HCT116 (cell line): ENCODE measurements around the gene MAMSTR. TPM values are rescaled to one million over a fixed set of nuclear protein-coding genes. Genes with fewer than 3 reads are reported as not detected.

Experiments used
- ATAC-seq: fragments of 200-7000 bp; cut with Tn5 transposase; 2 replicates; pipeline ENCODE4 v1.9.1; 2020; ENCODE audit warnings: mild to moderate bottlenecking, moderate library complexity
- BruUV-seq: library from RNA; stranded (reverse); fragments of 400-500 nt; replicated peaks from 2 replicates; lab custom pipeline; 2021; lab: Mats Ljungman, UMichigan
- CTCF ChIA-PET: fragments of 300-600 bp; sonication (Branson Sonifier 250); formaldehyde crosslinking; loops from one replicate; lab custom pipeline; 2021; ENCODE audit warnings: antibody characterized with exemption; lab: Charles Lee
- POLR2A ChIA-PET: fragments of 300-600, 350-600 bp; sonication (Branson Sonifier 250); formaldehyde crosslinking; loops from one replicate; lab custom pipeline; 2021; ENCODE audit warnings: antibody characterized with exemption; lab: Charles Lee
- RAD21 ChIA-PET, 2 experiments: fragments of 300-600 bp; sonication (Branson Sonifier 250); formaldehyde crosslinking; loops; one replicate each; lab custom pipeline; 2023; ENCODE audit warnings: low total read pairs in 2 of 2; ENCODE audit not compliant: uncharacterized antibody in 2 of 2, unreplicated experiment in 2 of 2, low non-redundant PET in 1 of 2; lab: Charles Lee
- DNase-seq: peaks from one replicate; pipeline ENCODE4 v3.0.0-alpha.2; 2010; ENCODE audit warnings: low read depth, low spot score
- H2AFZ ChIP-seq: fragments of 200-600 bp; shearing (Covaris generic), sonication (generic); 2 replicates; pipeline ENCODE4 v1.6.1; 2017; ENCODE audit warnings: low read depth, mixed run types, mixed read lengths, antibody characterized with exemption, low read length; ENCODE audit not compliant: poor library complexity, severe bottlenecking
- H3K27ac ChIP-seq: 2 replicates; pipeline ENCODE4 v1.5.1; 2012; ENCODE audit warnings: low read depth, low read length
- H3K27me3 ChIP-seq: fragments of 200-600 bp; sonication (generic); 2 replicates; pipeline ENCODE4 v1.6.1; 2016; ENCODE audit warnings: mixed run types, low read length, mixed read lengths; ENCODE audit not compliant: insufficient read depth
- H3K36me3 ChIP-seq, 2 experiments: fragments of 200-500 bp in 1 of 2; fragments of 200-600 bp in 1 of 2; sonication (Bioruptor generic) in 1 of 2; sonication (generic) in 1 of 2; 2 replicates each; pipeline versions ENCODE4 v1.5.1 to v1.6.1; 2014 to 2016; ENCODE audit warnings: low read length in 2 of 2, inconsistent platforms in 1 of 2, mixed read lengths in 1 of 2, mixed run types in 1 of 2; ENCODE audit not compliant: insufficient read depth in 2 of 2, control insufficient read depth in 1 of 2
- H3K4me1 ChIP-seq, 2 experiments: fragments of 200-600 bp in 1 of 2; sonication (generic) in 1 of 2; 2 replicates each; pipeline versions ENCODE4 v1.5.1 to v1.6.1; 2012 to 2017; ENCODE audit warnings: low read length in 2 of 2, inconsistent platforms in 1 of 2, mild to moderate bottlenecking in 1 of 2, mixed read lengths in 1 of 2, mixed run types in 1 of 2, moderate library complexity in 1 of 2; ENCODE audit not compliant: insufficient read depth in 2 of 2, control insufficient read depth in 1 of 2
- H3K4me2 ChIP-seq: fragments of 200-600 bp; sonication (generic); 2 replicates; pipeline ENCODE4 v1.6.1; 2017; ENCODE audit warnings: mixed run types, low read length, mixed read lengths
- H3K4me3 ChIP-seq, 2 experiments: fragments of 200-600 bp in 1 of 2; sonication (generic) in 1 of 2; replicated peaks in 1 of 2; 2 replicates each; pipeline ENCODE4 v1.5.1; 2011 to 2016; ENCODE audit warnings: low read length in 2 of 2, control low read depth in 1 of 2, low read depth in 1 of 2, mild to moderate bottlenecking in 1 of 2, mixed read lengths in 1 of 2, mixed run types in 1 of 2
- H3K79me2 ChIP-seq: fragments of 200-600 bp; sonication (generic); 2 replicates; pipeline ENCODE4 v1.6.1; 2017; ENCODE audit warnings: mild to moderate bottlenecking, mixed run types, low read length, moderate library complexity, mixed read lengths; ENCODE audit not compliant: insufficient read depth
- H3K9ac ChIP-seq: fragments of 200-600 bp; sonication (generic); 2 replicates; pipeline ENCODE4 v1.6.1; 2016; ENCODE audit warnings: low read length, mixed read lengths
- H3K9me2 ChIP-seq: fragments of 200-600 bp; sonication (generic), shearing (Covaris generic); 2 replicates; pipeline ENCODE4 v1.6.1; 2017; ENCODE audit warnings: mixed run types, mild to moderate bottlenecking, moderate library complexity; ENCODE audit not compliant: insufficient read depth
- H3K9me3 ChIP-seq, 2 experiments: fragments of 200-500 bp in 1 of 2; fragments of 200-600 bp in 1 of 2; sonication (Bioruptor generic) in 1 of 2; sonication (generic) in 1 of 2; 2 replicates each; pipeline ENCODE4 v1.6.1; 2014 to 2017; ENCODE audit warnings: low read length in 2 of 2, mixed read lengths in 2 of 2, inconsistent platforms in 1 of 2, low read depth in 1 of 2, mild to moderate bottlenecking in 1 of 2, mixed run types in 1 of 2, moderate library complexity in 1 of 2; ENCODE audit not compliant: control insufficient read depth in 1 of 2, insufficient read depth in 1 of 2
- H4K20me1 ChIP-seq: fragments of 200-600 bp; sonication (generic), shearing (Covaris generic); 2 replicates; pipeline ENCODE4 v1.6.1; 2017; ENCODE audit warnings: mixed run types, mild to moderate bottlenecking, moderate library complexity; ENCODE audit not compliant: insufficient read depth
- CBX3 ChIP-seq: IDR thresholded peaks from 2 replicates; pipeline ENCODE4 v1.6.1; 2012; ENCODE audit warnings: low read depth
- EGR1 ChIP-seq: IDR thresholded peaks from 2 replicates; pipeline ENCODE4 v1.6.1; 2012; ENCODE audit warnings: low read depth
- ELF1 ChIP-seq: IDR thresholded peaks from 2 replicates; pipeline ENCODE4 v1.6.1; 2012; ENCODE audit warnings: low read depth, borderline replicate concordance
- EZH2phosphoT487 ChIP-seq: fragments of 200-600 bp; IDR thresholded peaks from 2 replicates; pipeline ENCODE4 v1.6.1; 2018; ENCODE audit warnings: antibody characterized with exemption, borderline replicate concordance
- JUND ChIP-seq: IDR thresholded peaks from 2 replicates; pipeline ENCODE4 v1.6.1; 2012
- POLR2A ChIP-seq: IDR thresholded peaks from 2 replicates; pipeline ENCODE4 v1.7.0; 2011; ENCODE audit warnings: borderline replicate concordance; ENCODE audit not compliant: insufficient read depth, insufficient read length; ENCODE audit errors: extremely low read depth
- POLR2AphosphoS5 ChIP-seq: IDR thresholded peaks from 2 replicates; pipeline ENCODE4 v1.6.1; 2011; ENCODE audit warnings: mild to moderate bottlenecking, low read depth, low read length, moderate library complexity
- SP1 ChIP-seq: IDR thresholded peaks from 2 replicates; pipeline ENCODE4 v1.6.1; 2012; ENCODE audit warnings: low read depth
- TCF7L2 ChIP-seq: IDR thresholded peaks from 2 replicates; pipeline ENCODE4 v1.7.0; 2011; ENCODE audit warnings: borderline replicate concordance, inconsistent platforms; ENCODE audit not compliant: insufficient read depth, insufficient read length; ENCODE audit errors: extremely low read depth
- YY1 ChIP-seq: IDR thresholded peaks from 2 replicates; pipeline ENCODE4 v1.6.1; 2011; ENCODE audit warnings: low read length, low read depth, moderate library complexity, mild to moderate bottlenecking; ENCODE audit not compliant: insufficient replicate concordance; ENCODE audit errors: extremely low read depth
- ZFX ChIP-seq: fragments of 450-650 bp; IDR thresholded peaks from 2 replicates; pipeline ENCODE4 v1.6.1; 2017
- ZNF274 ChIP-seq: fragments of 200-500 bp; sonication (Bioruptor generic); IDR thresholded peaks from 2 replicates; pipeline ENCODE4 v1.6.1; 2014; ENCODE audit warnings: mild to moderate bottlenecking, low read depth, low read length, inconsistent platforms
- intact Hi-C: fragments of 100-400 bp; cut with micrococcal nuclease; formaldehyde crosslinking; loops from 2 replicates; pipeline ENCODE4 v1.10.0; 2022
- total RNA-seq: library from RNA; stranded (reverse); gene quantifications from one replicate; pipeline ENCODE4 v1.2.1, GENCODE V29; 2021; ENCODE audit not compliant: unreplicated experiment
- TF ChIP-seq, protein P1 (sequence below): IDR thresholded peaks from 2 replicates; pipeline ENCODE4 v1.6.1; 2011; ENCODE audit warnings: mild to moderate bottlenecking, low read length, moderate library complexity; ENCODE audit not compliant: insufficient replicate concordance; ENCODE audit errors: extremely low read depth

Gene MAMSTR
- total RNA-seq, 1 experiment from 2014 or later = 1.3 TPM

DNA sequence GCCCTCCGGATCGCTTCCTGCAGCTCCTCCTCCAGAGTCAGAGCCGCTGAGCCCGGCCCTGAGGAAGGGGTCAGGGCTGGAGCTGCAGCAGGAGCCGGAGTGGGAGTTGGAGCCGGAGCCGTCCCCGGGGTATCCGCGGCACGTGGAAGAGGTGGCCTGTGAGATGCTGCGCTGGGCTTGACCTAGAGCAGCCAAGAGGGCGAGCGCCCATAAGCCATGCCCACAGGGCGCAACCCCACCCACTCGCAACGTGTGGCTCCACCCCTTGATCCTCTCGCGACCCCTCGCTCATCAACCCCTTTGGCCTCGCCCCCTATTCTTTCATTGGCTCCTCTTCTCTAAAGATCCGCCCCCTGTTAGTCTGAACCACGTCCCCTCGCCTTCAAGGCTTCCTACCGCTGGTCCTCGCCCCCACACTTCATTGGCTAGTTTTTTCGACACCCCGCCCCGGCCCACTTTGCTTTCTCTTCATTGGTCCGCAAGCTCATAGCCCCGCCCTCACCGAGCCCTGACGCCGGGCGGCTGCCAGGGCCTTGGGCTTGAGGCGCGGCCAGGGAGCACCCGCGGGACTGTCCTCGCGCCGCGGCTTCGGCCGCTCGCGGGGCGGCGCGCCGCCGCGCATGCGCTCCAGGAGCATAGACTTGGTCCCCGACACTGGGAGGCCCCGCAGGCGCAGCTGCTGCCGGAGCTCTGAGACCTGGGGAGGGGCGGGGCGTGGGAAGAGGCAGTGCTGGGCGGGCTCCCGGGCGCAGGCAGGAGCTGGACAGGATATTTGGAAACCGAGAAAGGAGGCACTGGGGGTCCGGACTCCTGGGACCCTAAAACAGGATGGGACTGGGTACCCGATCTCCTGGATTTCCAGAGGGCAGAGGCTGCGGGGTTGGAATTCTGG is 5.4 kb downstream of the MAMSTR start:
- peak; percentile 90 for ATAC-seq
- Histone ChIP-seq H3K27me3 (no peaks in the 10 kb centered on the region), H3K9me2 (no peaks in the 10 kb centered on the region), H4K20me1 (no peaks in the 10 kb centered on the region), H3K4me1 (peaks cover 12 to 35% of the 10 kb centered on the region in 2 experiments), H3K9ac (peak overlapping the region; percentile 79), H3K27ac (peak overlapping the region; percentile 77), H3K79me2 (no peaks in the 10 kb centered on the region), H3K4me2 (peak overlapping the region; percentile 94), H3K36me3 (no peaks in the 10 kb centered on the region), H3K9me3 (no peaks in the 10 kb centered on the region), H3K4me3 (peak overlapping the region; percentile 88 to 92), H2AFZ (peak overlapping the region; percentile 27)
- ChIA-PET POLR2A (interaction anchor here (0.6 to 3.4 kb wide), 6 partner anchors 11 to 68 kb away, joined by 3 to 18 read pairs (median 4); partner anchors contain the start of genes CA11 and FUT2), CTCF (interaction anchor here (2.3 kb wide), 1 partner anchor 25 kb away, joined by 7 read pairs; no protein-coding TSS in a partner anchor), RAD21 (no interaction called here)
- DNase-seq = peak; percentile 99
- intact Hi-C loops = loop anchor here (1.0 to 5.0 kb wide), 2 partner anchors 33 to 40 kb away; partner anchors contain the start of gene IZUMO1
- TF ChIP-seq EZH2phosphoT487 (no peak), ZFX (no peak), EGR1 (no peak; the same call in 1 of the 2 replicates), SP1 (peak; percentile 91), CBX3 (no peak), YY1 (no peak), POLR2A (peak; percentile 64), ELF1 (no peak), ZNF274 (no peak), POLR2AphosphoS5 (peak; percentile 75), TCF7L2 (peak; percentile 50), JUND (no peak)
- TF ChIP-seq, protein P1, sequence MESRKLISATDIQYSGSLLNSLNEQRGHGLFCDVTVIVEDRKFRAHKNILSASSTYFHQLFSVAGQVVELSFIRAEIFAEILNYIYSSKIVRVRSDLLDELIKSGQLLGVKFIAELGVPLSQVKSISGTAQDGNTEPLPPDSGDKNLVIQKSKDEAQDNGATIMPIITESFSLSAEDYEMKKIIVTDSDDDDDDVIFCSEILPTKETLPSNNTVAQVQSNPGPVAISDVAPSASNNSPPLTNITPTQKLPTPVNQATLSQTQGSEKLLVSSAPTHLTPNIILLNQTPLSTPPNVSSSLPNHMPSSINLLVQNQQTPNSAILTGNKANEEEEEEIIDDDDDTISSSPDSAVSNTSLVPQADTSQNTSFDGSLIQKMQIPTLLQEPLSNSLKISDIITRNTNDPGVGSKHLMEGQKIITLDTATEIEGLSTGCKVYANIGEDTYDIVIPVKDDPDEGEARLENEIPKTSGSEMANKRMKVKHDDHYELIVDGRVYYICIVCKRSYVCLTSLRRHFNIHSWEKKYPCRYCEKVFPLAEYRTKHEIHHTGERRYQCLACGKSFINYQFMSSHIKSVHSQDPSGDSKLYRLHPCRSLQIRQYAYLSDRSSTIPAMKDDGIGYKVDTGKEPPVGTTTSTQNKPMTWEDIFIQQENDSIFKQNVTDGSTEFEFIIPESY = no peak
- no TSS peak for BruUV-seq
